ENCODE measurements around the gene ZNF22.

Gene ZNF22

GRCh38 chr10:44978213-44978569, 22.5 kb upstream of the ZNF22 start:
- DNase-seq = no peak

GRCh38 chr10:44978570-44979280, 22.0 kb upstream of the ZNF22 start, which contains the start of gene DEPP1:
Gene DEPP1 (minus strand): TSS chr10:44978809. CDS start chr10:44978030, 779 bp downstream.
- peak; percentile 95 for DNase-seq

- DNase-seq = peak; percentile 17
Measured at GRCh38 chr10:44979281-44980191, 21.2 kb upstream of the ZNF22 start.

DNA sequence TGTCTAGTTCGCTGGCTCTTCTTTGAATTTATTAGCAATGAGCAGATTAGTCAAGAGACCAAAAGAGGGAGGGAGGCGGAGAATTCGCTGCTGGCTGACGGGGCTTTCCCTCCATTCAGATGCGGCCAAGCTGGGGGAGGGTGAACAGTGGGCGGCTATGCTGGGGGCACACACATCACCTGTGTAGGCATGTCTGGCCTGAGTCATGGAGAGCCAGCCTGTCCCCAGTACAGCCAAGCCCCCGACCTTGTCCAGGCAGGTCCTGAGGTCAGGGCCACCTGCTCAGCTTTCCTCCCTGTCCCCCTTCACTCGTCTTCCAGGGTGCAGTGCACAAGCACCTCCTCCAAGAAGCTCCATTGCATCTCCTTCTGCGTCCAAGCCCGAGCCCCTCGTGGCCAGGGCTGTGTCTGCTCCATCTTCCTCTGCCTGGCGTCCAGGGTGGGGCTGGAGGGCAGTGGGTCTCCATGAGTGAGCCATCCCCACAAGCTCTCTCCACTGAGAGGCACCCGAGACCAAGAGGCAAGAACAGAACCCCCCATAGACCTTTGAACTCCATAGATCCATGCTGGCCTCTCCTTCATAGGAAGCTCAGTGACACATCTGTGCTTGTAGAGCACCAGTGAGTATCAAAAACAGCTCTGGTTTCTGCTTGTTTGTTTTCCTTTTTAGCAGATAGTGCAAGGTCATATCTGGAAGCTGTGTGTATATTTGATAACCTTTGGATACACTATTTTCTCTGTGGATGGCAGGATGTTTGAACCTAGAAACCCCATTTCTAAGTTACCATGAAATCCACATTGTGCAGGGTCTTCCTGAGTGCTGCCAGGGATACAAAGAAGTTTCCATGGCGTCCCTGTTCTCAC, 20.2 kb upstream of the ZNF22 start:
- no peak for DNase-seq

DNA sequence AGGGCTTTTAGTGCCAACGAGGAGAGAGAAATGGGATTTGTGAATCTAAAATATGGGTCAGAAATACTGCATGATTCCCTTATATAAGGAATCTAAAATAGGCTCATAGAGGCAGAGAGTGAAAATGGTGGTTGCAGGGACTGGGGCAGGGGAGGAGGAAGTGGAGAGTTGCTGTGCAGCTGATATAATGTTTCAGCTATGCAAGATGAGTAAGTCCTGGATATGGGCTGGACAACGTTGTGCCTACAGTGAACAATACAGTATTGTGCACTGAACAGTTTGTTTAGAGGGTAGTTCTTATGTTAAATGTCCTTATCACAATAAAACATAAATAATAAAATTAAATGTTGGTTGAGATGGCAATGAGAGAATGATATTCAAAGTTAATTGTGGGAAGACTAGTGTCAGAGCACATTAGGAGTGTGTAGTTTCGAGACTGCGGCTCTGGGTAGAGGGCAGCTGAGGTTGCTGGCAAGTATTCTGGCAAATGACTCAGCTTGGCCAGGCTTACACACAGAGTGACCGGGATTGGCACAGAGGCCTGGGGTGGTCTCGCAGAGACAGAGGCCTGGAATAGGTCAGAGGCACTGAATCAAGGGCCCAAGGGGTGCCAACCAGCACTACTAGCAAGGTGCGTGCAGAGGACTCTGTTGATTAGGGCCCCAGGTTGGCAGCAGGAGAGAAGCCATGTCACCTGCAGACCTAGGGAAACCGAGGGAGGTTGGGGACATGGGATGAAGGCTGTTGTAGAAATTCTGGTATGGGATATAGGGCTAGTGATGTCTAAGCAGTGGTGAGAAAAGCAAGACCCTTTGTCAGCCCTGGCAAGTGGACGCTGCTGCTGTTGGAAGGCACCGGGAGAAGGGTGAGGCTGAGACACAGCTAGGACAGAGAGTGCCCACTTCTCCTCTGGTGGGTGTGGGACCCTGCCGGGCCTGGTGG, 19.3 kb upstream of the ZNF22 start:
- DNase-seq = peak; percentile 17

- no peak for DNase-seq
Measured at GRCh38 chr10:44982114-44982460, 18.6 kb upstream of the ZNF22 start.

GRCh38 chr10:44982496-44982895, 18.2 kb upstream of the ZNF22 start:
- no peak for DNase-seq

- DNase-seq = no peak
Measured at GRCh38 chr10:44983066-44983894, 17.4 kb upstream of the ZNF22 start.

DNA sequence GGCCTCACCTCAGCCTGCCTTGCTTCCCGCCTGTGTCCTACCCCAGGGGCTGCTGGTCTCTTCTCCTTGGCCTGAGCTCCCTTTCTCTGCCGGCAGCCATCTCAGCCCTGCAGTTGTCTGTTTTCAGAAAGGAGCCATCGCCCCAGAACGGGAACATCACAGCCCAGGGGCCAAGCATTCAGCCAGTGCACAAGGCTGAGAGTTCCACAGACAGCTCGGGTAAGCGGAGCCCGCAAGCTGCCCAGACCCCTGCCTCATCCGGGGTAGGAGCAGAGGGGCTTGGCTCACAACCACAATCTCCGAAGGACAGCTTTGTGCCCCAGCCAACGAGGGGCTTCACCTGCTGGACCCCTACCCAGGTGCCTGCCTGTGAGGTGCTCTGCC, 16.8 kb upstream of the ZNF22 start:
- no peak for DNase-seq

DNA sequence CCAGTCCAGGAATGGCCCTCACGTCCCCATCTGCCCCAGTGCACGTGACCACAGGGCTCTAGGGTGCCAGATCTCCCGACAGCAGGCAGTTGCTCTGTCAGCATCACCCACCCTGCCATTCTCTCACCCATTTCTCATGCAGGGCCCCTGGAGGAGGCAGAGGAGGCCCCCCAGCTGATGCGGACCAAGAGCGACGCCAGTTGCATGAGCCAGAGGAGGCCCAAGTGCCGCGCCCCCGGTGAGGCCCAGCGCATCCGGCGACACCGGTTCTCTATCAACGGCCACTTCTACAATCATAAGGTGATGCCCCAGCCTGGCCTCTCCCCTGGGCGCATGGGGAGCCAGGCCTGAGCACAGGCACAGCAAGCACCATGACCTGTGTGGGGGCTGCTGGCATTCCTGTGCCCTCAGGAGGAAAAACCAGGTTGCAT, 16.0 kb upstream of the ZNF22 start:
- no peak for DNase-seq

GRCh38 chr10:44985175-44985681, 15.5 kb upstream of the ZNF22 start:
- DNase-seq = no peak

DNA sequence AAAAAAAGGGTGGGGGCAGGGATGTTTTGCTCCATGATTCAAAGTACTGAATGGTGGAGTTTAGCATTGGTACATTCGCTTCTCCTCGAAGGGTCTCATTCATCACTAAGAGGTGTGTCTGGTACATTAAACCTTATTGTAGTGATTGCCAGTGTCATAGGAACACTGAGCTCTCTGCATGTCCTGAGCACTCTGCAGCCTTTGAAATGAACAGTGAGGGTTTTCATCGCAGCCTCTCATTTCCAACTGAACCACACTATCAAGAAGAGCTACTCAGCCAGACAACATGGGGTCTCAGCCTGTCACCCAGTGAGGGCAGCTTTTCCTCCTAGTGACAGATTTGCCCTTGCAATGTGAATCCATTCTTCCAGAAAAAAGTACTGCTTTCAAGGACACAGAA, 14.5 kb upstream of the ZNF22 start:
- no peak for DNase-seq

- no peak for DNase-seq
Measured at GRCh38 chr10:44986670-44987069, 14.1 kb upstream of the ZNF22 start.

DNA sequence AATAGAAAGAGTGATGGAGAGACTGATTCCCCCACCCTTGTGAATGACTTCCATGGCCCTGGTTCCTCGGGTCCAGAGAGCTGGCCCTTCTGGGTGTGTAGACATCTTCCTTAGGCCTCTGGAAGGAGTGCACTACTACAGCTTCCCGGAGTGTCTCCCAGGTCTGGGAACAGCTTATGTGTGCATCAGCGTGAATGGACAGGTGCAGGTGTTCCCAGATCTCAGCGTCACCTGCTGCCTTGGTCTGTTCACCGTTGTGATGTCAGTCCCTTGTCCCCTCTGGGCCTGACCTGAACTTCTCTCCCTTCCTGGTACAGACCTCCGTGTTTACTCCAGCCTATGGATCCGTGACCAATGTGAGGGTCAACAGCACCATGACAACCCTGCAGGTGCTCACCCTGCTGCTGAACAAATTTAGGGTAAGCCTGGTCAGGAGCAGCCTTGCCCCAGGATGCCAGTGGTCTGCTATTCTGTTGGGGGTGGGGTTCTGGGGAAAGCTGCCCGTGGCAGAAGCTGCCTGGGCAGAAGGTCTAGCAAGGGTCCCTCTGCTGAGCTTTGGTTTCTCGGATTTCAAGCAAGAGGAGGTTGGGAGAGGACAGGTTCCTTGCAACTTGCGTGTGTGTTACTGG, 11.7 kb upstream of the ZNF22 start:
- DNase-seq = no peak

DNA sequence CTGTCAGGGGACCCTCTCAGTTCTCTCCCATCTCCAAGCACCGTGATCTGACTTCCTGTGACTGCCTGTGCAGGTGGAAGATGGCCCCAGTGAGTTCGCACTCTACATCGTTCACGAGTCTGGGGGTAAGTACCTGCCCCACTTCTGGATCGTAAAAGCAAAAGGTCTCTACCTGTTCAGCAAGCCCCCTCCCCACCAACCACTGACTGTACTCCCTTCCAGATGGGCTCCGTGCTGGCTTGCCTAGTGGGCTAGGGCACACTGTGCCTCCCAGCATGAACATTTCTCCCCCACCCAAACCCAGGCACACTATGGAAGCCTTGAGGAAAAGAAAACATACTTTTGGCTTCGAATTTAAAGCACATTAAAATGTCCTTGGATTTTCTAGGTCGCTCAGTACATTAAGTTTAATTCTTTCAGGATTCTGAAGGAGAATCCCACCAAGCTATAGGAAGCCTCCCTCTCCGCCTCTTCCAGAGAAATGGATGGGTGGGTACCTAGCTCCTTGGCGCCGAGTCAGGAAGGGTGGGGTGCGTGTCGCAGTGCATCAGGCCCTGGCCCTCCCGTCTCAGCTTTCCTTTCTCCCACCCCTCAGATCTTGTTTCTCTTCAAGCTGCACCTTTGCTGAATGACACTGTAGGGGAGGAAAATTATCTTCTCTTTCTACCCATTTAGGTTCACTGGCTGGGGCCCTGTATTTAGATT, 11.0 kb upstream of the ZNF22 start:
- no peak for DNase-seq

DNA sequence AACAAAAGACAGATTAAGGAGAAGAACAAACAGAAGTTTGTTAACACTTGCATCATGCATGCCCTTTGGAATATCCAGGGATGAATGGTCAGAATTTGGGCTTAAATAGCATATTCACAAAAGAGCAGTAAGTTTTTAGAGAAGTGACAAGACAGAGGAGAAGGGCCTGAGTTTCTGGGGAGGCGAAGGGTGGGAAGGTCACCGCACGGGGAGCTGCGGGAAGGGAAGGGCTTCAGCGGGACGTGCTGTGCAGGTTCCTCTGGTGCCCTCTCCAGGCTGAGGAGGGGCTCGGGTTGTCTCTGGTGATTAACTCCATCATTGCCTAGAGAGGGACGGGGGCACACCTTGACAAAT, 10.4 kb upstream of the ZNF22 start:
- no peak for DNase-seq

DNA sequence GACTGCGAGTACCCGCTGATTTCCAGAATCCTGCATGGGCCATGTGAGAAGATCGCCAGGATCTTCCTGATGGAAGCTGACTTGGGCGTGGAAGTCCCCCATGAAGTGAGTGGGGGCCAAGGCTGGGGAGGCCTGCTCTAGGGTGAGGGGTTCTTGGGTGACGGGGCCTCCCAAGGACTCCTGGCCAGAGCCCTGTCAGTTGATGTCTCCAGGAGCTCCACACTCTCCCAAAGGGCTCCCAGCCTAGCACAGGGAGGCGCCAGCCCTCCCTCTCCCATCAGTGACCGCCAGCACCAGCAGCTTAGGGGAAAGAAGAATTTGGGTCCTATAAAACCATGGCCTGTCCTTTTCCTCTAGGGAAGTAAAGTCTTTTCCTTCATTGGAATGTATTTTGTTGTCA, 9.8 kb upstream of the ZNF22 start:
- no peak for DNase-seq

DNA sequence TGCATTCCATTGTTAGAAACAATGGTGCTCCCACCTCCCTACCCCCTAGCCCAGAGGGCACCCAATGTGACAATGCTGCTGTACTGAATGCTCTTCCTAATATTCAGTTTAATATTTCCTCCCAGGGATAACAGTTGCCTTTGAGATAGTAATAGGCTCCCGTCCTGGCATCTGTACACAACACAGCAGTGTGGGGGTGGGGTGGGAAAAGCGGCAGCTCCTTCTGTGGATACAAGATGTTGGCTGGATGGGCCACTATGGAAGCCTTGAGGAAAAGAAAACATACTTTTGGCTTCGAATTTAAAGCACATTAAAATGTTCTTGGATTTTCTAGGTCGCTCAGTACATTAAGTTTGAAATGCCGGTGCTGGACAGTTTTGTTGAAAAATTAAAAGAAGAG, 9.2 kb upstream of the ZNF22 start:
- DNase-seq = no peak

DNA sequence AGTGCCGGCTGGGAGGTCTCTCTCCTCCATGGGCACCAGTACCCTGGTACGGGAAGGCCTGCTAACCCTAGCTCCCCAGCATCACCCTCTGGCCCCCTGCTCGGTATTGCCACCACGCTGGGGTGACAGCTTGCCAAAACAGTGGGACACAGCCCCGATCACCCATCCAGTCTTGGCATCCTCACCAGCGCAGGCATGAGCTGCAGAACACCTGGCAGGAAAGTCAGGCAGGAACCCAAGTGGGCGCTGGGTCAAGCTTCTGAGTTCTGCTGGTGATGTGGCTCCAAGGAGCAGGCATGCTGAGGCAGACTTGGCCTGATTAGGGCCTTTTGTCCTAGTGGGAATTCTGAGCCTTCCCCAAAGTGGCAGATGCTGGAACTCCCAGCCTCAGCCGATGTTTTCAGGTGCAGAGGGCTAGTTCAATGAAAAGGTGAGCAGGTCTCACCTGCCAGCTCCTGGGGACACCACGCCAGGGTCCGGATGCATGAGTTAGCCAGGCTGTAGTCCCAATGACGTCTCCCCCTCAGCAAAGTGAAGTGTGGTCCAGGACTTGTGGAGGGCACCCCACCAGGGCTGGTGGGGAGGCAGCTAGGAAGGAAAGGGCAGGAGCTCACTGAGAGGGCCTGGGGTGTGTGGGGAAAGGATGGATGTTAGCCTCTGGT, 8.5 kb upstream of the ZNF22 start:
- DNase-seq = no peak
